Neuronal stem cell (in vitro differentiated cells): ENCODE results near the gene TMC4.

Experiments used
- DNase-seq: peaks from one replicate; pipeline ENCODE4 v3.0.0-alpha.2; 2013; ENCODE audit warnings: low spot score
- H2AFZ ChIP-seq: one replicate; pipeline ENCODE4 v1.6.1; 2013; ENCODE audit warnings: mild to moderate bottlenecking, low read length, inconsistent platforms
- H2AK5ac ChIP-seq: 2 replicates; pipeline ENCODE4 v1.6.1; 2013; ENCODE audit warnings: low read depth, mild to moderate bottlenecking, inconsistent platforms, low read length, moderate library complexity, mixed read lengths
- H2BK120ac ChIP-seq: 2 replicates; pipeline ENCODE4 v1.6.1; 2013; ENCODE audit warnings: low read depth, mild to moderate bottlenecking, inconsistent platforms, low read length, moderate library complexity, mixed read lengths
- H2BK12ac ChIP-seq: one replicate; pipeline ENCODE4 v1.6.1; 2013; ENCODE audit warnings: low read length, inconsistent platforms
- H2BK15ac ChIP-seq: 2 replicates; pipeline ENCODE4 v1.6.1; 2013; ENCODE audit warnings: mild to moderate bottlenecking, low read length, inconsistent platforms, mixed read lengths
- H2BK5ac ChIP-seq: one replicate; pipeline ENCODE4 v1.6.1; 2013; ENCODE audit warnings: inconsistent platforms, mild to moderate bottlenecking, low read length, moderate library complexity
- H3K14ac ChIP-seq: one replicate; pipeline ENCODE4 v1.6.1; 2013; ENCODE audit warnings: low read length, inconsistent platforms
- H3K18ac ChIP-seq: 2 replicates; pipeline ENCODE4 v1.6.1; 2013; ENCODE audit warnings: low read length, inconsistent platforms
- H3K23ac ChIP-seq: 2 replicates; pipeline ENCODE4 v1.6.1; 2013; ENCODE audit warnings: low read depth, mild to moderate bottlenecking, mixed read lengths, low read length, inconsistent platforms; ENCODE audit not compliant: poor library complexity
- H3K27ac ChIP-seq: replicated peaks from 3 replicates; pipeline ENCODE4 v1.5.1; 2013; ENCODE audit warnings: low read length, inconsistent platforms
- H3K27me3 ChIP-seq, 3 experiments: 2 replicates each; pipeline ENCODE4 v1.6.1; 2013; ENCODE audit warnings: low read length in 3 of 3, mild to moderate bottlenecking in 2 of 3, inconsistent platforms in 1 of 3, low read depth in 1 of 3, mixed read lengths in 1 of 3, moderate library complexity in 1 of 3; ENCODE audit not compliant: control insufficient read depth in 3 of 3, insufficient read depth in 3 of 3
- H3K36me3 ChIP-seq, 2 donors: replicated peaks in 1 of 2; 2 replicates each; pipeline ENCODE4 v1.6.1; 2013; ENCODE audit warnings: low read length in 2 of 2; ENCODE audit not compliant: control insufficient read depth in 2 of 2, insufficient read depth in 2 of 2
- H3K4ac ChIP-seq: 2 replicates; pipeline ENCODE4 v1.6.1; 2013; ENCODE audit warnings: inconsistent platforms, mild to moderate bottlenecking, low read length, moderate library complexity
- H3K4me1 ChIP-seq, 2 donors: 1 replicate in 1 of 2; 2 replicates in 1 of 2; pipeline ENCODE4 v1.6.1; 2013; ENCODE audit warnings: low read length in 2 of 2, low read depth in 1 of 2; ENCODE audit not compliant: control insufficient read depth in 2 of 2, insufficient read depth in 1 of 2
- H3K4me2 ChIP-seq: one replicate; pipeline ENCODE4 v1.6.1; 2013; ENCODE audit warnings: mild to moderate bottlenecking, low read length, inconsistent platforms; ENCODE audit not compliant: insufficient read depth, poor library complexity, severe bottlenecking
- H3K4me3 ChIP-seq, 2 donors: 2 replicates each; pipeline ENCODE4 v1.5.1; 2013; ENCODE audit warnings: low read length in 2 of 2, mild to moderate bottlenecking in 2 of 2, inconsistent platforms in 1 of 2, moderate library complexity in 1 of 2
- H3K79me1 ChIP-seq: one replicate; pipeline ENCODE4 v1.6.1; 2013; ENCODE audit warnings: low read depth, mild to moderate bottlenecking, inconsistent platforms, low read length, moderate library complexity
- H3K9ac ChIP-seq: one replicate; pipeline ENCODE4 v1.6.1; 2013; ENCODE audit warnings: mild to moderate bottlenecking, low read depth, low read length, inconsistent platforms; ENCODE audit not compliant: poor library complexity
- H3K9me3 ChIP-seq, 2 donors: replicated peaks in 1 of 2; 2 replicates each; pipeline versions ENCODE3 to v1.6.1; 2013; ENCODE audit warnings: low read length in 2 of 2, mild to moderate bottlenecking in 2 of 2, inconsistent platforms in 1 of 2, low read depth in 1 of 2, mixed read lengths in 1 of 2, moderate library complexity in 1 of 2; ENCODE audit not compliant: control insufficient read depth in 2 of 2, insufficient read depth in 1 of 2
- H4K8ac ChIP-seq: one replicate; pipeline ENCODE4 v1.6.1; 2013; ENCODE audit warnings: low read depth, mild to moderate bottlenecking, inconsistent platforms, low read length, moderate library complexity
- H4K91ac ChIP-seq: one replicate; pipeline ENCODE4 v1.6.1; 2013; ENCODE audit warnings: low read length, low read depth, mild to moderate bottlenecking, inconsistent platforms; ENCODE audit not compliant: poor library complexity
- WGBS, 2 donors: extraction: QIAGEN DNeasy Blood & Tissue Kit; methylation state at CpG; one replicate each; pipeline ENCODE4 v1.1.7; 2013; ENCODE audit warnings: missing lambda C conversion rate in 2 of 2, mixed read lengths in 1 of 2; ENCODE audit not compliant: insufficient read length in 2 of 2, insufficient replicate concordance in 1 of 2; ENCODE audit errors: extremely low coverage in 2 of 2; 5-methylcytosine and 5-hydroxymethylcytosine counted together

The TMC4 gene

GRCh38 chr19:54124393-54124792 lies 48.6 kb downstream of the TMC4 start:
- Histone ChIP-seq H3K4me1 (no peaks in the 10 kb centered on the region), H4K91ac (no peak overlapping the region), H2BK5ac (no peak overlapping the region)

GRCh38 chr19:54123682-54124081 lies 49.3 kb downstream of the TMC4 start:
- Histone ChIP-seq H3K14ac (no peak overlapping the region), H3K27ac (no peak overlapping the region), H3K23ac (no peak overlapping the region), H3K36me3 (peaks cover 54 to 89% of the 10 kb centered on the region in 2 donors), H2BK120ac (no peak overlapping the region), H3K4me2 (no peak overlapping the region), H3K4ac (no peak overlapping the region), H2AFZ (no peak overlapping the region), H3K9me3 (no peaks in the 10 kb centered on the region), H2BK12ac (no peak overlapping the region), H4K91ac (no peak overlapping the region), H3K4me1 (no peaks in the 10 kb centered on the region), H4K8ac (no peak overlapping the region), H3K79me1 (peaks cover 1% of the 10 kb centered on the region), H2BK5ac (no peak overlapping the region), H2AK5ac (no peak overlapping the region), H3K18ac (no peak overlapping the region), H3K4me3 (no peak overlapping the region), H2BK15ac (no peak overlapping the region), H3K9ac (no peak overlapping the region), H3K27me3 (no peaks in the 10 kb centered on the region)
- no CpG with 5 or more reads among the region's 17 CpGs for WGBS, 2 donors
- DNase-seq = no peak

More at GRCh38 chr19:54124393-54124792, 48.6 kb downstream of the TMC4 start:
- Histone ChIP-seq H3K27me3 (no peaks in the 10 kb centered on the region), H2AK5ac (no peak overlapping the region), H3K9ac (peak overlapping the region; percentile 30), H3K36me3 (peaks cover 59 to 92% of the 10 kb centered on the region in 2 donors), H3K4me2 (no peak overlapping the region), H3K9me3 (no peaks in the 10 kb centered on the region), H2BK12ac (no peak overlapping the region), H3K79me1 (peaks cover 1% of the 10 kb centered on the region), H3K27ac (no peak overlapping the region), H4K8ac (no peak overlapping the region), H3K4me3 (no peak overlapping the region), H2BK120ac (no peak overlapping the region), H2BK15ac (no peak overlapping the region), H3K14ac (no peak overlapping the region), H3K4ac (no peak overlapping the region), H3K23ac (peak overlapping the region; percentile 65), H3K18ac (no peak overlapping the region), H2AFZ (no peak overlapping the region)
- DNase-seq = no peak
- WGBS, 2 donors = no CpG with 5 or more reads among the region's 19 CpGs

GRCh38 chr19:54121259-54121658 lies 51.7 kb downstream of the TMC4 start:
- H3K36me3 ChIP-seq = peaks cover 50 to 78% of the 10 kb centered on the region in 2 donors

GRCh38 chr19:54115109-54116063 lies 57.6 kb downstream of the TMC4 start, which contains the start of the genes PRPF31 and TFPT:
Gene PRPF31, plus strand, starts transcription at chr19:54115754. Its CDS starts 2,525 bp downstream, at chr19:54118279.
Gene TFPT, minus strand, starts transcription at chr19:54115657. Its CDS starts 388 bp downstream, at chr19:54115269.
- peak within 1 kb of the TSS; percentile 99 for H3K18ac ChIP-seq
- H2AFZ ChIP-seq = peak within 1 kb of the TSS; percentile 92
- H3K9me3 ChIP-seq = no peaks in the 10 kb centered on the region
- no peak within 1 kb of the TSS for H2BK120ac ChIP-seq
- no CpG with 5 or more reads among the region's 60 CpGs for WGBS, 2 donors
- H3K27me3 ChIP-seq = no peaks in the 10 kb centered on the region
- peak; percentile 99 for DNase-seq
- H2AK5ac ChIP-seq = peak within 1 kb of the TSS; percentile 10
- peak within 1 kb of the TSS; percentile 93 for H3K9ac ChIP-seq
- peak within 1 kb of the TSS; percentile 64 to 91 for H3K4me3 ChIP-seq
- peaks cover 11% of the 10 kb centered on the region for H3K79me1 ChIP-seq
- H2BK5ac ChIP-seq = peak within 1 kb of the TSS; percentile 71
- H2BK12ac ChIP-seq = no peak within 1 kb of the TSS
- no peak within 1 kb of the TSS for H3K4ac ChIP-seq
- peak within 1 kb of the TSS; percentile 63 for H3K27ac ChIP-seq
- H4K8ac ChIP-seq = no peak within 1 kb of the TSS
- no peak within 1 kb of the TSS for H3K14ac ChIP-seq
- no peak within 1 kb of the TSS for H2BK15ac ChIP-seq
- peak within 1 kb of the TSS; percentile 80 for H3K4me2 ChIP-seq
- no peak within 1 kb of the TSS for H4K91ac ChIP-seq
- peaks cover 3 to 4% of the 10 kb centered on the region in 2 donors for H3K4me1 ChIP-seq
- H3K36me3 ChIP-seq = peaks cover 21 to 52% of the 10 kb centered on the region in 2 donors
- peak within 1 kb of the TSS; percentile 96 for H3K23ac ChIP-seq

More at GRCh38 chr19:54121259-54121658, 51.7 kb downstream of the TMC4 start:
- Histone ChIP-seq H2BK12ac (no peak overlapping the region), H2AK5ac (no peak overlapping the region), H3K27ac (no peak overlapping the region), H3K23ac (no peak overlapping the region), H3K27me3 (no peaks in the 10 kb centered on the region), H2BK15ac (no peak overlapping the region), H3K18ac (no peak overlapping the region), H4K91ac (no peak overlapping the region), H3K79me1 (peaks cover 10% of the 10 kb centered on the region), H2BK5ac (no peak overlapping the region), H3K14ac (no peak overlapping the region), H3K9ac (no peak overlapping the region), H3K4ac (no peak overlapping the region), H3K4me3 (no peak overlapping the region), H3K9me3 (no peaks in the 10 kb centered on the region), H3K4me1 (peaks cover 3 to 4% of the 10 kb centered on the region in 2 donors), H4K8ac (no peak overlapping the region), H2AFZ (no peak overlapping the region), H2BK120ac (no peak overlapping the region), H3K4me2 (no peak overlapping the region)
- no peak for DNase-seq
- no CpG with 5 or more reads among the region's 10 CpGs for WGBS, 2 donors
